Panc1 (cell line): ENCODE data around the gene PPP1R14C.

Experiments
- TCF7L2 ChIP-seq: IDR thresholded peaks from 2 replicates; pipeline ENCODE4 v1.6.1; 2011; ENCODE audit warnings: mild to moderate bottlenecking, low read depth, low read length, inconsistent platforms
- TF ChIP-seq, protein P1 (sequence below): fragments of 450-650 bp; IDR thresholded peaks from 2 replicates; pipeline ENCODE4 v1.5.1; 2017; ENCODE audit warnings: mild to moderate bottlenecking

DNA sequence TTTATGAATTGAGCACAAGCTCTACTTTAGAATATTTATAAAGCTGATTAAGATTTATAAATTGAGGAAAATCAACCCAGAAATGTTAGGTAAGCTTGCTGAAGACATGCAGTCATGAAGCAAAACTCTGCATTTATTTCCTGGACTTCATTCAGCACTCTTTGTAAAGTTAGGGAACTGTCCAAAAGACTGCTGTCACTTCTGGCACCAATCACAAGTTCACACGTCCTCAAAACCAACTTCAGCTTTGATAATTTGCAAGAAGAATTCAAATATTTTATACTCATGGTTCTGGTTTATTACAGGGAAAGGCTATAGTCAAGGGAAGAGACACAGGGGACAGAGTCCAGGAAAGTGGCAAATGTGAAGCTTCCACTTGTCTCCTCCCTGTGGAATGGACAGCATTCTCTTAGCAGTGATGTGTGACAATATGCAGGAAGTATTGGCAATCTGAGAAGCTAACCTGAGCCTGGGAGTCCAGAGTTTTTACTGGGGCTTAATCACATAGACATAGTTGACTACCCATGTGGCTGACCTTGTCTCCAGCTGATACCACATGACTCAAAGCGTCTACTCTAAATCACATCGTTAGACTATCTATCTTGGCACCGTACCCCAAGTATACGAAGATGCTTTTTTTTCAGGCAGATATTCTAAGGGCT, 85.4 kb downstream of the PPP1R14C start:
- TF ChIP-seq, protein P1, sequence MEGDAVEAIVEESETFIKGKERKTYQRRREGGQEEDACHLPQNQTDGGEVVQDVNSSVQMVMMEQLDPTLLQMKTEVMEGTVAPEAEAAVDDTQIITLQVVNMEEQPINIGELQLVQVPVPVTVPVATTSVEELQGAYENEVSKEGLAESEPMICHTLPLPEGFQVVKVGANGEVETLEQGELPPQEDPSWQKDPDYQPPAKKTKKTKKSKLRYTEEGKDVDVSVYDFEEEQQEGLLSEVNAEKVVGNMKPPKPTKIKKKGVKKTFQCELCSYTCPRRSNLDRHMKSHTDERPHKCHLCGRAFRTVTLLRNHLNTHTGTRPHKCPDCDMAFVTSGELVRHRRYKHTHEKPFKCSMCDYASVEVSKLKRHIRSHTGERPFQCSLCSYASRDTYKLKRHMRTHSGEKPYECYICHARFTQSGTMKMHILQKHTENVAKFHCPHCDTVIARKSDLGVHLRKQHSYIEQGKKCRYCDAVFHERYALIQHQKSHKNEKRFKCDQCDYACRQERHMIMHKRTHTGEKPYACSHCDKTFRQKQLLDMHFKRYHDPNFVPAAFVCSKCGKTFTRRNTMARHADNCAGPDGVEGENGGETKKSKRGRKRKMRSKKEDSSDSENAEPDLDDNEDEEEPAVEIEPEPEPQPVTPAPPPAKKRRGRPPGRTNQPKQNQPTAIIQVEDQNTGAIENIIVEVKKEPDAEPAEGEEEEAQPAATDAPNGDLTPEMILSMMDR: no peak
- no peak for TF ChIP-seq TCF7L2
